CD8-positive, alpha-beta memory T cell (primary cell): ENCODE measurements around the gene VEGFB. TPM values are rescaled to one million over a fixed set of nuclear protein-coding genes. Genes with fewer than 3 reads are reported as not detected.

Experiments
- CTCF ChIA-PET: fragments of 350-600 bp; sonication (Branson Sonifier 250); formaldehyde crosslinking; loops from one replicate; lab custom pipeline; 2021; ENCODE audit warnings: antibody characterized with exemption; lab: Charles Lee
- POLR2A ChIA-PET: fragments of 350-600 bp; sonication (Branson Sonifier 250); formaldehyde crosslinking; loops from one replicate; lab custom pipeline; 2021; ENCODE audit warnings: antibody characterized with exemption; lab: Charles Lee
- DNase-seq, 5 donors: peaks; one replicate each; pipeline versions ENCODE4 v3.0.0 to v3.0.0-alpha.2; 2020 to 2022; ENCODE audit warnings: mixed read lengths in 1 of 5
- H3K27ac ChIP-seq: one replicate; pipeline ENCODE4 v1.7.0; 2013; ENCODE audit warnings: low read depth, mild to moderate bottlenecking, low read length, moderate library complexity
- H3K27me3 ChIP-seq: 2 replicates; pipeline ENCODE4 v1.7.0; 2013; ENCODE audit warnings: low read length, mild to moderate bottlenecking; ENCODE audit not compliant: insufficient read depth, poor library complexity, severe bottlenecking
- H3K36me3 ChIP-seq: 2 replicates; pipeline ENCODE4 v1.7.0; 2013; ENCODE audit warnings: mild to moderate bottlenecking, low read length, moderate library complexity; ENCODE audit not compliant: insufficient read depth
- H3K4me1 ChIP-seq: 2 replicates; pipeline ENCODE4 v1.7.0; 2013; ENCODE audit warnings: mild to moderate bottlenecking, low read length, moderate library complexity; ENCODE audit not compliant: insufficient read depth
- H3K4me3 ChIP-seq: 2 replicates; pipeline ENCODE4 v1.7.0; 2013; ENCODE audit warnings: mild to moderate bottlenecking, low read length
- H3K9me3 ChIP-seq: 2 replicates; pipeline ENCODE4 v1.7.0; 2013; ENCODE audit warnings: mild to moderate bottlenecking, low read length
- H3K27ac Mint-ChIP-seq, 8 donors: one replicate each; pipeline ENCODE4 v1.8.0; 2020 to 2021; ENCODE audit warnings: mixed read lengths in 8 of 8, mild to moderate bottlenecking in 6 of 8, inconsistent platforms in 3 of 8, moderate library complexity in 3 of 8
- H3K27me3 Mint-ChIP-seq, 2 donors: one replicate each; pipeline ENCODE4 v1.8.0; 2020 to 2021; ENCODE audit warnings: mixed read lengths in 2 of 2, mild to moderate bottlenecking in 1 of 2, moderate library complexity in 1 of 2
- H3K36me3 Mint-ChIP-seq, 3 donors: one replicate each; pipeline ENCODE4 v1.8.0; 2020 to 2021; ENCODE audit warnings: mixed read lengths in 3 of 3, inconsistent platforms in 1 of 3, mild to moderate bottlenecking in 1 of 3
- H3K4me1 Mint-ChIP-seq, 3 donors: one replicate each; pipeline ENCODE4 v1.8.0; 2020 to 2021; ENCODE audit warnings: mixed read lengths in 3 of 3, inconsistent platforms in 1 of 3, mild to moderate bottlenecking in 1 of 3
- H3K4me3 Mint-ChIP-seq, 7 donors: one replicate each; pipeline ENCODE4 v1.8.0; 2020 to 2021; ENCODE audit warnings: mixed read lengths in 7 of 7, mild to moderate bottlenecking in 6 of 7, moderate library complexity in 4 of 7, inconsistent platforms in 2 of 7
- H3K9me3 Mint-ChIP-seq, 5 donors: one replicate each; pipeline ENCODE4 v1.8.0; 2020 to 2022; ENCODE audit warnings: mixed read lengths in 5 of 5, mild to moderate bottlenecking in 3 of 5, moderate library complexity in 2 of 5, inconsistent platforms in 1 of 5
- polyA plus RNA-seq: library from polyadenylated mRNA; unstranded; fragments of 300-500 nt; fragmentation: Illumina TruSeq; gene quantifications from one replicate; pipeline ENCODE4 v1.2.3, GENCODE V29; 2021
- total RNA-seq, 2 experiments: library from RNA; stranded (reverse); gene quantifications; one replicate each; pipeline ENCODE4 v1.2.3, GENCODE V29; 2021

The VEGFB gene
- total and polyA plus RNA-seq, 3 experiments from 2014 or later = 19.0 to 77.0 (median 71.9) TPM

- H3K4me1 Mint-ChIP-seq = peaks cover 18 to 28% (median 25%) of the 10 kb centered on the region in 3 donors
- POLR2A ChIA-PET = interaction anchor here (0.6 to 4.3 kb wide), 3 partner anchors 12 to 72 kb away, joined by 4 to 68 read pairs (median 6); no protein-coding TSS in a partner anchor
- H3K4me1 ChIP-seq = peaks cover 22% of the 10 kb centered on the region
- H3K36me3 ChIP-seq = no peaks in the 10 kb centered on the region
- peak overlapping the region in 3 of 8 donors; percentile 12 to 48 (median 38) for H3K27ac Mint-ChIP-seq
- H3K27me3 ChIP-seq = no peaks in the 10 kb centered on the region
- H3K27me3 Mint-ChIP-seq = no peaks in the 10 kb centered on the region
- peak overlapping the region in 3 of 7 donors; percentile 13 to 32 (median 17) for H3K4me3 Mint-ChIP-seq
- peaks cover 0 to 27% (median 5%) of the 10 kb centered on the region in 3 donors for H3K36me3 Mint-ChIP-seq
- H3K9me3 ChIP-seq = no peaks in the 10 kb centered on the region
- no peaks in the 10 kb centered on the region for H3K9me3 Mint-ChIP-seq
- CTCF ChIA-PET = interaction anchor here (1.1 to 7.8 kb wide), 5 partner anchors 11 to 78 kb away, joined by 3 to 73 read pairs (median 6); partner anchors contain the start of genes CATSPERZ, NUDT22 and TRPT1
- no peak for DNase-seq
- no peak overlapping the region for H3K4me3 ChIP-seq
- H3K27ac ChIP-seq = no peak overlapping the region
These were observed 47.8 kb downstream of the VEGFB start for GRCh38 chr11:64281957-64282770.

- H3K27me3 Mint-ChIP-seq = no peaks in the 10 kb centered on the region
- no peaks in the 10 kb centered on the region for H3K9me3 Mint-ChIP-seq
- no peaks in the 10 kb centered on the region for H3K27me3 ChIP-seq
- H3K27ac Mint-ChIP-seq = peak overlapping the region; percentile 69 to 100 (median 92)
- H3K9me3 ChIP-seq = no peaks in the 10 kb centered on the region
- H3K4me3 ChIP-seq = no peak overlapping the region
- peaks cover 22% of the 10 kb centered on the region for H3K4me1 ChIP-seq
- H3K36me3 Mint-ChIP-seq = peaks cover 0 to 25% (median 5%) of the 10 kb centered on the region in 3 donors
- ChIA-PET POLR2A (interaction anchor here (4.3 kb wide), 1 partner anchor 13 kb away, joined by 68 read pairs; no protein-coding TSS in a partner anchor), CTCF (interaction anchor here (1.7 to 7.8 kb wide), 5 partner anchors 8 to 79 kb away, joined by 6 to 73 read pairs (median 8); partner anchors contain the start of gene CATSPERZ)
- no peak overlapping the region for H3K27ac ChIP-seq
- H3K36me3 ChIP-seq = no peaks in the 10 kb centered on the region
- peaks cover 18 to 28% (median 25%) of the 10 kb centered on the region in 3 donors for H3K4me1 Mint-ChIP-seq
- H3K4me3 Mint-ChIP-seq = peak overlapping the region in 4 of 7 donors; percentile 20 to 98 (median 70)
- no peak for DNase-seq
These were observed 48.7 kb downstream of the VEGFB start for GRCh38 chr11:64283092-64283491.

- peak; percentile 87 to 96 (median 92) for DNase-seq
- no peaks in the 10 kb centered on the region for H3K9me3 Mint-ChIP-seq
- no peaks in the 10 kb centered on the region for H3K36me3 ChIP-seq
- H3K4me1 ChIP-seq = peaks cover 22% of the 10 kb centered on the region
- H3K4me3 ChIP-seq = peak within 1 kb of the TSS; percentile 100
- peak within 1 kb of the TSS; percentile 100 for H3K27ac ChIP-seq
- no peaks in the 10 kb centered on the region for H3K27me3 Mint-ChIP-seq
- no peaks in the 10 kb centered on the region for H3K9me3 ChIP-seq
- no peaks in the 10 kb centered on the region for H3K27me3 ChIP-seq
- peaks cover 0 to 18% (median 0%) of the 10 kb centered on the region in 3 donors for H3K36me3 Mint-ChIP-seq
- ChIA-PET CTCF (interaction anchor here (0.8 to 7.8 kb wide), 10 partner anchors 9 to 80 kb away, joined by 3 to 73 read pairs (median 4); partner anchors contain the start of genes CATSPERZ, FERMT3, NUDT22 and TRMT112), POLR2A (interaction anchor here (1.1 to 4.3 kb wide), 9 partner anchors 14 to 494 kb away, joined by 3 to 68 read pairs (median 6); partner anchors contain the start of genes ESRRA, FERMT3, SF1 and STIP1)
- H3K4me1 Mint-ChIP-seq = peaks cover 13 to 28% (median 21%) of the 10 kb centered on the region in 3 donors
- peak within 1 kb of the TSS; percentile 97 to 100 (median 99) for H3K27ac Mint-ChIP-seq
- H3K4me3 Mint-ChIP-seq = peak within 1 kb of the TSS; percentile 86 to 98 (median 90)
These were observed 49.9 kb downstream of the VEGFB start, which contains the start of gene BAD for GRCh38 chr11:64284048-64284961. BAD (minus strand) TSS chr11:64284665; CDS start chr11:64284368, 297 bp downstream.

DNA sequence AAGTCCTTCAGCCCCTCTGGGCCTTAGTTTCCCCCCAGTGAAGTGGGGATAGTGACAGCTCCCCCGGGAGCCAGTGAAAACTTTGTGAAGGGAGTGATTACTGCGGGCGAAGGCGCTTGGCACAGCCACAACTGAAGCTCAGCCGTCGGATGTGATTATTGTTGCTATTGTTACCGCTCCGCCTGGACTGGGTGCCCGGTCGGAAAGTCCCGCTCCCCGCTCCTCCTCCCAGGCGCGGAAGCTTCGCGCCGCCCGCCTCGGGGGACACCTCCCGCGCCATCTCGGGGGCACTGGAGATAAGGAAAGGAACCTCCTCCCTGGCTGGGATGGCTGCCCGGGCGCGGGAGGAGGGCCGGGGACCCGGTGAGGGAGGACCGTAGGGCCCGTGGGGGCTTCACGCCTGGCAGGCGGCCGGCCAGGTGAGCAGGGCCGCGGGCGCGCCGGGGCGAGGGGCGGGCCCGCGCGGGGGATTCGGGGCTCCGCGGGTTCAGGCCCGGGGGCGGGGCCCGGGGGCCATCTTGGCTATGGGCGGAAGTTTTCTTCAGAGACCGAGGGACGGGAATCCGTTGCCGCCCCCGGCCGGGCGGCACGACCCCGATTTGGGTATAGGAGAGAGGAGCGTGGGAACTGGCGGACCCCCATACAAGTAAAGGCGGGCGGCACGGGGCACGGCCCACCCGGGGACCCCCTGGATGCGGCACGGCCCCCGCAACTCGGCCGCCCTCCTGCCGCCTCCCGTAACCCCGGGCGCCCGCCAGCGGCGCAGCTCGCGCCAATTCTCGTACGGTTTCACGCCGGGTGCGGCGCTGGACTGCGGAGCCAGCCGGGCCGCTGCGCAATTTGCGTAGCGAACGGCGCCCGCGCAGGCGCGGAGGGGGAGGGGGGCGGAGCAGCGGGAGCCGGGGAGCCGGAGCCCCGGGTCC lies 50.8 kb downstream of the VEGFB start, which contains the start of gene GPR137:
TSS of gene GPR137 (plus strand) at position 887 of the 923 bp plus-strand sequence. CDS start 677 bp downstream, outside the sequence.
- peak; percentile 84 to 95 (median 93) for DNase-seq
- Mint-ChIP-seq H3K4me3 (peak within 1 kb of the TSS; percentile 86 to 98 (median 90)), H3K27ac (peak within 1 kb of the TSS; percentile 97 to 100 (median 99)), H3K27me3 (peaks cover 0 to 3% of the 10 kb centered on the region in 2 donors), H3K9me3 (no peaks in the 10 kb centered on the region), H3K36me3 (peaks cover 0 to 16% (median 0%) of the 10 kb centered on the region in 3 donors), H3K4me1 (peaks cover 13 to 28% (median 21%) of the 10 kb centered on the region in 3 donors)
- Histone ChIP-seq H3K36me3 (no peaks in the 10 kb centered on the region), H3K27me3 (peaks cover under 1% of the 10 kb centered on the region), H3K9me3 (no peaks in the 10 kb centered on the region), H3K4me3 (peak within 1 kb of the TSS; percentile 100), H3K4me1 (peaks cover 22% of the 10 kb centered on the region), H3K27ac (peak within 1 kb of the TSS; percentile 100)
- ChIA-PET POLR2A (interaction anchor here (0.6 to 4.3 kb wide), 11 partner anchors 10 to 493 kb away, joined by 3 to 68 read pairs (median 6); partner anchors contain the start of genes ESRRA, FERMT3, NUDT22 and SF1), CTCF (interaction anchor here (0.8 to 7.8 kb wide), 9 partner anchors 10 to 81 kb away, joined by 3 to 73 read pairs (median 4); partner anchors contain the start of genes CATSPERZ, FERMT3, NUDT22 and TRMT112)

GRCh38 chr11:64285885-64286800 lies 51.8 kb downstream of the VEGFB start:
- ChIA-PET POLR2A (interaction anchor here (0.6 to 4.3 kb wide), 5 partner anchors 9 to 62 kb away, joined by 3 to 68 read pairs (median 7); partner anchors contain the start of genes ESRRA and NUDT22), CTCF (interaction anchor here (0.9 to 7.8 kb wide), 4 partner anchors 14 to 82 kb away, joined by 3 to 73 read pairs (median 10); partner anchors contain the start of genes CATSPERZ and FERMT3)
- Mint-ChIP-seq H3K27me3 (peaks cover 8 to 10% of the 10 kb centered on the region in 2 donors), H3K4me3 (peak overlapping the region; percentile 69 to 98 (median 77)), H3K9me3 (peaks cover 0 to 2% (median 0%) of the 10 kb centered on the region in 5 donors), H3K27ac (peak overlapping the region; percentile 61 to 100 (median 92)), H3K4me1 (peaks cover 16 to 33% (median 19%) of the 10 kb centered on the region in 3 donors), H3K36me3 (peaks cover 0 to 15% (median 0%) of the 10 kb centered on the region in 3 donors)
- Histone ChIP-seq H3K4me3 (peak overlapping the region; percentile 100), H3K4me1 (peaks cover 22% of the 10 kb centered on the region), H3K36me3 (no peaks in the 10 kb centered on the region), H3K27me3 (peaks cover 10% of the 10 kb centered on the region), H3K27ac (peak overlapping the region; percentile 100), H3K9me3 (no peaks in the 10 kb centered on the region)
- no peak for DNase-seq
